H1 (cell line): ENCODE results near the gene SIK3. TPM values are rescaled to one million over a fixed set of nuclear protein-coding genes. Genes with fewer than 3 reads are reported as not detected.

ENCODE experiments used
- CTCF ChIA-PET: fragments of 300-600 bp; sonication (Branson Sonifier 250); formaldehyde crosslinking; loops from one replicate; lab custom pipeline; 2021; ENCODE audit not compliant: partially characterized antibody; lab: Charles Lee
- POLR2A ChIA-PET: fragments of 300-600 bp; sonication (Branson Sonifier 250); formaldehyde crosslinking; loops from one replicate; lab custom pipeline; 2021; ENCODE audit warnings: inconsistent platforms; ENCODE audit not compliant: partially characterized antibody; lab: Charles Lee
- DNase-seq, 2 experiments: peaks; one replicate each; pipeline versions ENCODE4 v3.0.0 to v3.0.0-alpha.2; 2010 to 2022; ENCODE audit warnings: low spot score in 2 of 2, low read depth in 1 of 2, mixed read lengths in 1 of 2
- FAIRE-seq: peaks from 2 replicates; lab custom pipeline; 2011; peaks lifted over from hg19 to GRCh38; lab: Jason Lieb, UNC
- H2AFZ ChIP-seq: 2 replicates; pipeline ENCODE4 v1.8.1; 2012; ENCODE audit warnings: low read length, inconsistent platforms
- H2AK5ac ChIP-seq: 2 replicates; pipeline ENCODE4 v1.6.1; 2013; ENCODE audit warnings: low read depth, low read length
- H2BK120ac ChIP-seq: replicated peaks from 2 replicates; pipeline ENCODE3; 2013; ENCODE audit warnings: low read depth, low read length, inconsistent platforms
- H2BK12ac ChIP-seq: 2 replicates; pipeline ENCODE4 v1.6.1; 2013; ENCODE audit warnings: low read depth, low read length
- H2BK15ac ChIP-seq: 2 replicates; pipeline ENCODE4 v1.6.1; 2013; ENCODE audit warnings: low read length
- H2BK20ac ChIP-seq: 2 replicates; pipeline ENCODE4 v1.6.1; 2013; ENCODE audit warnings: low read length
- H2BK5ac ChIP-seq: 2 replicates; pipeline ENCODE4 v1.6.1; 2013; ENCODE audit warnings: low read depth, low read length
- H3K14ac ChIP-seq: 2 replicates; pipeline ENCODE4 v1.6.1; 2013; ENCODE audit warnings: inconsistent platforms; ENCODE audit not compliant: insufficient read length
- H3K18ac ChIP-seq: 2 replicates; pipeline ENCODE4 v1.6.1; 2013; ENCODE audit warnings: low read length; ENCODE audit errors: extremely low read depth
- H3K23ac ChIP-seq: 2 replicates; pipeline ENCODE4 v1.6.1; 2013; ENCODE audit warnings: inconsistent platforms; ENCODE audit not compliant: insufficient read length
- H3K23me2 ChIP-seq: 2 replicates; pipeline ENCODE4 v1.6.1; 2013; ENCODE audit warnings: low read depth, low read length
- H3K27ac ChIP-seq: 2 replicates; pipeline ENCODE4 v1.6.1; 2011; ENCODE audit warnings: low read depth, low read length, inconsistent platforms
- H3K27me3 ChIP-seq, 4 experiments: replicated peaks in 1 of 4; 1 replicate in 1 of 4; 2 replicates in 3 of 4; pipeline versions ENCODE4 v1.6.1 to v1.8.1; 2011 to 2013; ENCODE audit warnings: low read length in 3 of 4, mild to moderate bottlenecking in 3 of 4, inconsistent platforms in 2 of 4, mixed read lengths in 2 of 4, moderate library complexity in 1 of 4; ENCODE audit not compliant: control insufficient read depth in 3 of 4, insufficient read depth in 3 of 4; ENCODE audit errors: extremely low read depth in 1 of 4
- H3K36me3 ChIP-seq, 4 experiments: 2 replicates each; pipeline versions ENCODE4 v1.6.1 to v1.8.1; 2011 to 2013; ENCODE audit warnings: mild to moderate bottlenecking in 4 of 4, low read length in 3 of 4, moderate library complexity in 2 of 4, control low read depth in 1 of 4, inconsistent platforms in 1 of 4; ENCODE audit not compliant: insufficient read depth in 4 of 4, control insufficient read depth in 2 of 4
- H3K4ac ChIP-seq: replicated peaks from 2 replicates; pipeline ENCODE3; 2013; ENCODE audit warnings: low read length, low read depth, mixed read lengths, inconsistent platforms; ENCODE audit not compliant: insufficient read length
- H3K4me1 ChIP-seq, 4 experiments: replicated peaks in 1 of 4; 1 replicate in 1 of 4; 2 replicates in 3 of 4; pipeline versions ENCODE4 v1.6.1 to v1.8.1; 2011 to 2013; ENCODE audit warnings: low read length in 3 of 4, inconsistent platforms in 2 of 4, mixed read lengths in 1 of 4; ENCODE audit not compliant: insufficient read depth in 4 of 4, control insufficient read depth in 3 of 4
- H3K4me2 ChIP-seq, 2 experiments: 2 replicates each; pipeline versions ENCODE4 v1.6.1 to v1.8.1; 2011 to 2013; ENCODE audit warnings: low read depth in 2 of 2, low read length in 2 of 2, control low read depth in 1 of 2, inconsistent platforms in 1 of 2, mild to moderate bottlenecking in 1 of 2; ENCODE audit not compliant: insufficient read depth in 1 of 2
- H3K4me3 ChIP-seq, 4 experiments: fragments of 200-600, 300-600 bp in 1 of 4; sonication (generic), shearing (Covaris generic), sonication (Bioruptor Twin) in 1 of 4; 2 replicates each; pipeline versions ENCODE4 v1.5.1 to v1.8.1; 2011 to 2016; ENCODE audit warnings: low read length in 4 of 4, low read depth in 3 of 4, control low read depth in 2 of 4, inconsistent platforms in 2 of 4, mild to moderate bottlenecking in 2 of 4, mixed read lengths in 1 of 4, moderate library complexity in 1 of 4; ENCODE audit not compliant: insufficient read depth in 2 of 4; ENCODE audit errors: extremely low read depth in 1 of 4
- H3K56ac ChIP-seq: replicated peaks from 2 replicates; pipeline ENCODE3; 2013; ENCODE audit warnings: low read depth, mild to moderate bottlenecking, mixed read lengths, low read length, inconsistent platforms; ENCODE audit not compliant: insufficient read length
- H3K79me1 ChIP-seq: 2 replicates; pipeline ENCODE4 v1.6.1; 2013; ENCODE audit warnings: low read depth, low read length, control low read depth
- H3K79me2 ChIP-seq, 2 experiments: 2 replicates each; pipeline versions ENCODE4 v1.6.1 to v1.8.1; 2012 to 2013; ENCODE audit warnings: low read length in 2 of 2, mild to moderate bottlenecking in 2 of 2, inconsistent platforms in 1 of 2; ENCODE audit not compliant: insufficient read depth in 2 of 2, control insufficient read depth in 1 of 2
- H3K9ac ChIP-seq, 4 experiments: replicated peaks in 1 of 4; 1 replicate in 1 of 4; 2 replicates in 3 of 4; pipeline versions ENCODE4 v1.6.1 to v1.8.1; 2011 to 2013; ENCODE audit warnings: low read depth in 3 of 4, low read length in 3 of 4, control low read depth in 2 of 4, mild to moderate bottlenecking in 2 of 4, moderate library complexity in 2 of 4, inconsistent platforms in 1 of 4; ENCODE audit errors: extremely low read depth in 1 of 4
- H3K9me3 ChIP-seq, 2 experiments: 2 replicates each; pipeline versions ENCODE4 v1.6.1 to v1.8.1; 2012 to 2013; ENCODE audit warnings: mild to moderate bottlenecking in 2 of 2, moderate library complexity in 2 of 2, control low read depth in 1 of 2, inconsistent platforms in 1 of 2, low read depth in 1 of 2, low read length in 1 of 2, mixed read lengths in 1 of 2; ENCODE audit not compliant: insufficient read depth in 2 of 2
- H4K20me1 ChIP-seq, 2 experiments: replicated peaks in 1 of 2; 2 replicates each; pipeline versions ENCODE3 to v1.8.1; 2011 to 2013; ENCODE audit warnings: inconsistent platforms in 2 of 2, low read length in 2 of 2, mild to moderate bottlenecking in 1 of 2; ENCODE audit not compliant: insufficient read depth in 2 of 2, control insufficient read depth in 1 of 2
- H4K5ac ChIP-seq: 2 replicates; pipeline ENCODE4 v1.6.1; 2013; ENCODE audit warnings: low read length, low read depth, mixed read lengths, inconsistent platforms; ENCODE audit not compliant: insufficient read length
- H4K8ac ChIP-seq: 2 replicates; pipeline ENCODE4 v1.8.0; 2013; ENCODE audit warnings: mild to moderate bottlenecking, moderate library complexity, low read length, inconsistent platforms; ENCODE audit not compliant: insufficient read depth; ENCODE audit errors: extremely low read depth
- H4K91ac ChIP-seq: replicated peaks from 2 replicates; pipeline ENCODE3; 2013; ENCODE audit warnings: low read length, mixed read lengths, inconsistent platforms; ENCODE audit not compliant: insufficient read length
- CEBPB ChIP-seq: IDR thresholded peaks from 2 replicates; pipeline ENCODE4 v1.6.1; 2012; ENCODE audit warnings: low read depth, low read length
- CREB1 ChIP-seq: IDR thresholded peaks from 2 replicates; pipeline ENCODE4 v1.6.1; 2012; ENCODE audit warnings: inconsistent platforms
- EGR1 ChIP-seq: IDR thresholded peaks from 2 replicates; pipeline ENCODE4 v1.6.1; 2011; ENCODE audit warnings: low read depth, low read length, borderline replicate concordance
- FOSL1 ChIP-seq: IDR thresholded peaks from 2 replicates; pipeline ENCODE4 v1.6.1; 2011; ENCODE audit warnings: mild to moderate bottlenecking, low read depth, low read length, moderate library complexity; ENCODE audit not compliant: insufficient read depth
- JUN ChIP-seq: IDR thresholded peaks from 2 replicates; pipeline ENCODE4 v1.6.1; 2011; ENCODE audit warnings: low read depth, mild to moderate bottlenecking, improper control_type of control experiment, low read length
- KDM4A ChIP-seq: IDR thresholded peaks from one replicate; pipeline ENCODE4 v1.7.1; 2012; ENCODE audit warnings: low read depth, mild to moderate bottlenecking, moderate library complexity, low read length, inconsistent platforms; ENCODE audit not compliant: severe bottlenecking
- NRF1 ChIP-seq: IDR thresholded peaks from 2 replicates; pipeline ENCODE4 v1.6.1; 2011; ENCODE audit warnings: mild to moderate bottlenecking, low read depth, low read length, improper control_type of control experiment
- POLR2AphosphoS5 ChIP-seq: IDR thresholded peaks from 2 replicates; pipeline ENCODE4 v1.6.1; 2011; ENCODE audit warnings: low read depth, low read length
- RAD21 ChIP-seq, 2 experiments: IDR thresholded peaks in 1 of 2; conservative IDR thresholded peaks in 1 of 2; 2 replicates each; pipeline ENCODE4 v1.6.1; 2011; ENCODE audit warnings: low read depth in 2 of 2, low read length in 2 of 2, improper control_type of control experiment in 1 of 2, inconsistent platforms in 1 of 2, mild to moderate bottlenecking in 1 of 2, moderate library complexity in 1 of 2
- RFX5 ChIP-seq: IDR thresholded peaks from 2 replicates; pipeline ENCODE4 v1.6.1; 2011; ENCODE audit warnings: low read depth, low read length, improper control_type of control experiment, borderline replicate concordance
- SAP30 ChIP-seq: fragments of 300-600 bp; sonication (generic); IDR thresholded peaks from 2 replicates; pipeline ENCODE4 v1.7.1; 2012; ENCODE audit warnings: low read length, moderate library complexity, mild to moderate bottlenecking, inconsistent platforms; ENCODE audit not compliant: insufficient read depth, insufficient replicate concordance
- SIN3A ChIP-seq, 2 experiments: IDR thresholded peaks in 1 of 2; conservative IDR thresholded peaks in 1 of 2; 2 replicates each; pipeline ENCODE4 v1.6.1; 2011 to 2012; ENCODE audit warnings: low read length in 2 of 2, improper control_type of control experiment in 1 of 2, low read depth in 1 of 2, mild to moderate bottlenecking in 1 of 2
- SP4 ChIP-seq: IDR thresholded peaks from 2 replicates; pipeline ENCODE4 v1.6.1; 2012; ENCODE audit warnings: low read length, inconsistent platforms
- TAF7 ChIP-seq: optimal IDR thresholded peaks from 2 replicates; pipeline ENCODE3; 2011; ENCODE audit warnings: low read depth, mild to moderate bottlenecking, inconsistent platforms, low read length, moderate library complexity, borderline replicate concordance
- TCF12 ChIP-seq: IDR thresholded peaks from 2 replicates; pipeline ENCODE4 v1.6.1; 2011; ENCODE audit warnings: low read depth, mild to moderate bottlenecking, low read length
- YY1 ChIP-seq: IDR thresholded peaks from 2 replicates; pipeline ENCODE4 v1.6.1; 2011; ENCODE audit warnings: low read depth, mild to moderate bottlenecking, low read length
- polyA plus RNA-seq, 7 experiments: library from polyadenylated mRNA; depleted of rRNA in 3 of 7; stranded (reverse) in 5 of 7; unstranded in 2 of 7; fragments of >200 nt in 5 of 7; fragments of 200-250 nt in 2 of 7; gene quantifications; 1 replicate in 5 of 7; 2 replicates in 1 of 7; 4 replicates in 1 of 7; pipeline versions ENCODE4 v1.2.1 to v1.2.3, GENCODE V29; 2011 to 2013; ENCODE audit warnings: missing spikeins in 2 of 7, mixed read lengths in 2 of 7
- total RNA-seq: library from RNA; stranded (reverse); fragmentation: NEBNext Ultra II Directional; extraction: Animal tissue kit (Norgen Biotek cat#: 25700); gene quantifications from 2 replicates; pipeline ENCODE4 v1.2.1, GENCODE V29; 2021

SIK3 gene
- total and polyA plus RNA-seq, 2 of the 8 experiments (the other 6 are each of a cell fraction or from before 2014, with no cell fraction given): 19.9 to 32.1 TPM

- Histone ChIP-seq H3K79me2 (no peaks in the 10 kb centered on the region), H3K23ac (no peak overlapping the region), H2BK20ac (no peak overlapping the region), H3K27me3 (no peaks in the 10 kb centered on the region), H2BK120ac (no peak overlapping the region), H2AFZ (no peak overlapping the region), H4K20me1 (no peaks in the 10 kb centered on the region), H3K23me2 (no peaks in the 10 kb centered on the region), H3K18ac (no peak overlapping the region), H4K8ac (no peak overlapping the region), H3K9ac (no peak overlapping the region), H3K79me1 (no peaks in the 10 kb centered on the region), H2BK5ac (no peak overlapping the region), H3K56ac (no peak overlapping the region), H4K91ac (no peak overlapping the region), H3K9me3 (no peaks in the 10 kb centered on the region), H2BK12ac (no peak overlapping the region), H2BK15ac (no peak overlapping the region), H3K4me1 (no peaks in the 10 kb centered on the region), H3K36me3 (no peaks in the 10 kb centered on the region), H3K4me3 (no peak overlapping the region), H3K27ac (no peak overlapping the region), H4K5ac (no peak overlapping the region), H3K14ac (no peak overlapping the region), H2AK5ac (no peak overlapping the region), H3K4ac (no peak overlapping the region), H3K4me2 (no peak overlapping the region)
- CTCF ChIA-PET: interaction anchor here (0.9 to 5.4 kb wide), 3 partner anchors 12 to 238 kb away, joined by 4 to 39 read pairs (median 4); no protein-coding TSS in a partner anchor
- POLR2A ChIA-PET: no interaction called here
- DNase-seq: no peak
- no peak for FAIRE-seq
- TF ChIP-seq NRF1 (no peak), EGR1 (no peak), YY1 (no peak), SAP30 (no peak), CEBPB (no peak), FOSL1 (no peak), TAF7 (no peak), SIN3A (conservative IDR thresholded peaks at IDR 0.05 in 1 of 2, IDR thresholded peaks at IDR 0.05 in 1 of 2; ENCODE audit: low read depth in 1 of 2, low read length in 2 of 2) (no peak), JUN (no peak), POLR2AphosphoS5 (no peak), CREB1 (no peak), RFX5 (no peak), SP4 (no peak), TCF12 (no peak), RAD21 (IDR thresholded peaks at IDR 0.05 in 1 of 2, conservative IDR thresholded peaks at IDR 0.05 in 1 of 2; ENCODE audit: low read depth in 2 of 2, low read length in 2 of 2) (no peak), KDM4A (no peak)
Measured at GRCh38 chr11:117117681-117118080, 19.5 kb upstream of the SIK3 start.
